ENCODE data around the gene RASGRF2. TPM values are rescaled to one million over a fixed set of nuclear protein-coding genes. Genes with fewer than 3 reads are reported as not detected.

RASGRF2 gene
- total and polyA plus RNA-seq, 2 donors = 0.76 to 1.8 TPM

DNA sequence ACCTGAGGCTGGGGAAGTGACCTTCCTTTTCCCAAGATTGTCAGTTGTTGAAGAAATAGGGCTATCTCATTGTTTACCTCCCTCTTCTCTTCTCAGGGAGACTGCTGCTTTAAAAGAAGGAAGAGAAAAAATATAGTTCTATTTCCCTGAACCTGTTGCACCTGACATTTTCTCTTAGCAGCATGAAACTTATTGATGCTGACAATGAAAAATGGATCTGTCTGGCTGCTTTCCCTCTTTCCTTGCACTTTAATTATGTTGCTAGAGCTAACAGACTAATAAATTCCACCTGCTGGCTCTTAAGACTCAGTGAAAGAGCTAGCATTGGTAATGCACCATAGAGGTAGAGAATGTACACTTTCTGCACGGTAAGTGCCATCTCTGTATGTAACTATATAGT is 266.8 kb downstream of the RASGRF2 start:
- H3K27me3 ChIP-seq (ENCODE audit: control insufficient read depth in 2 of 2, insufficient read depth in 1 of 2, low read length in 1 of 2) = no peaks in the 10 kb centered on the region
- no peaks in the 10 kb centered on the region for H3K9me3 ChIP-seq (ENCODE audit: control insufficient read depth in 2 of 2, insufficient read depth in 1 of 2, low read length in 1 of 2)
- H3K4me3 ChIP-seq (ENCODE audit: low read length in 2 of 2) = no peak overlapping the region
- DNase-seq (ENCODE audit: low read depth in 6 of 9, low spot score in 9 of 9) = no peak
- H3K4me1 ChIP-seq (ENCODE audit: control insufficient read depth in 2 of 2, insufficient read depth in 2 of 2, low read length in 2 of 2) = no peaks in the 10 kb centered on the region
- H3K36me3 ChIP-seq (ENCODE audit: control insufficient read depth in 2 of 2, insufficient read depth in 2 of 2, low read length in 1 of 2) = no peaks in the 10 kb centered on the region
- no peak overlapping the region for H3K27ac ChIP-seq (ENCODE audit: low read depth in 1 of 2, low read length in 1 of 2)
- 93% methylated on average over 1 of the region's 1 CpG for WGBS

DNA sequence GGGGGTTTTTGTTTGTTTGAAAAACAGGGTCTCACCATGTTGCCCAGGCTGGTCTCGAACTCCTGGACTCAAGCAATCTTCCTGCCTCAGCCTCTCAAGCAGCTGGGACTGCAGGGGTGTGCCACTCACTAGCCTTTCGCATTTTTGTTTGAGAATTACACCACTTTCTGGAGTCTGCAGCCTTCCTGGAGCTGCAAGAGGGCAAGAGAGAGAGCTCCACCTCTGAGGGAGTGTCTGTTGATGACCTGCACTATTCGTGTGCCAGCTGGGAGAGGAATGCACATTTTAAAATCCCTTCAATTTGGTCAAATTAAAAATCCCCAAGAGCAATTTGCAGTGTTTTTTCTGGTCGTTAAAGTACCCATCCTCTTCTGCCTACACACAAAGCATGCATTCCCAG is 267.9 kb downstream of the RASGRF2 start:
- Histone ChIP-seq H3K27ac (ENCODE audit: low read depth in 1 of 2, low read length in 1 of 2) (no peak overlapping the region), H3K36me3 (ENCODE audit: control insufficient read depth in 2 of 2, insufficient read depth in 2 of 2, low read length in 1 of 2) (no peaks in the 10 kb centered on the region), H3K4me1 (ENCODE audit: control insufficient read depth in 2 of 2, insufficient read depth in 2 of 2, low read length in 2 of 2) (peaks cover 0 to 4% of the 10 kb centered on the region in 2 donors), H3K27me3 (ENCODE audit: control insufficient read depth in 2 of 2, insufficient read depth in 1 of 2, low read length in 1 of 2) (peaks cover 0 to 3% of the 10 kb centered on the region in 2 donors), H3K9me3 (ENCODE audit: control insufficient read depth in 2 of 2, insufficient read depth in 1 of 2, low read length in 1 of 2) (no peaks in the 10 kb centered on the region), H3K4me3 (ENCODE audit: low read length in 2 of 2) (no peak overlapping the region)
- 89% methylated on average over 4 of the region's 4 CpGs for WGBS
- no peak for DNase-seq (ENCODE audit: low read depth in 6 of 9, low spot score in 9 of 9)

DNA sequence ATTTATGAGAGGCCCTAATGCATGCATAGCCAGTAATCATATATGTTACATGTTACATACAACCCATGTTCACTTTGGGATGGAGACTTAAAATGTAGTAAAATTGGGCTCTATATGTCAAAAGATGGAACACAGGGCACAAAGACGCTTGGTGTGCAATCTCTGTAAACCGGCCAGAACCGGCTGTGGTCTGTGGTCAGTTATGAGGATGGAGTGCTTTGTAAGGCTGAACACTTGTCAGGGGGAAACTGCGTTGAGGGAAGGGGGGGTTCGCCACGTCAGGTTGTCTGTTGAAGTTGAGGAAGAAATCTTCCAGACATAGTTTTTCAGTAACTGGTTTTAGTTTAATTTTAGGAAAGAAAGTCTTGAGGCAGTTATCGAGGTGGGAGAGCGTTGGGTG is 270.3 kb downstream of the RASGRF2 start:
- Histone ChIP-seq H3K4me3 (ENCODE audit: low read length in 2 of 2) (no peak overlapping the region), H3K27me3 (ENCODE audit: control insufficient read depth in 2 of 2, insufficient read depth in 1 of 2, low read length in 1 of 2) (peaks cover 0 to 4% of the 10 kb centered on the region in 2 donors), H3K9me3 (ENCODE audit: control insufficient read depth in 2 of 2, insufficient read depth in 1 of 2, low read length in 1 of 2) (no peaks in the 10 kb centered on the region), H3K4me1 (ENCODE audit: control insufficient read depth in 2 of 2, insufficient read depth in 2 of 2, low read length in 2 of 2) (peaks cover 7 to 25% of the 10 kb centered on the region in 2 donors), H3K27ac (ENCODE audit: low read depth in 1 of 2, low read length in 1 of 2) (no peak overlapping the region), H3K36me3 (ENCODE audit: control insufficient read depth in 2 of 2, insufficient read depth in 2 of 2, low read length in 1 of 2) (no peaks in the 10 kb centered on the region)
- DNase-seq (ENCODE audit: low read depth in 6 of 9, low spot score in 9 of 9) = no peak
- 52% methylated on average over 8 of the region's 8 CpGs for WGBS

DNA sequence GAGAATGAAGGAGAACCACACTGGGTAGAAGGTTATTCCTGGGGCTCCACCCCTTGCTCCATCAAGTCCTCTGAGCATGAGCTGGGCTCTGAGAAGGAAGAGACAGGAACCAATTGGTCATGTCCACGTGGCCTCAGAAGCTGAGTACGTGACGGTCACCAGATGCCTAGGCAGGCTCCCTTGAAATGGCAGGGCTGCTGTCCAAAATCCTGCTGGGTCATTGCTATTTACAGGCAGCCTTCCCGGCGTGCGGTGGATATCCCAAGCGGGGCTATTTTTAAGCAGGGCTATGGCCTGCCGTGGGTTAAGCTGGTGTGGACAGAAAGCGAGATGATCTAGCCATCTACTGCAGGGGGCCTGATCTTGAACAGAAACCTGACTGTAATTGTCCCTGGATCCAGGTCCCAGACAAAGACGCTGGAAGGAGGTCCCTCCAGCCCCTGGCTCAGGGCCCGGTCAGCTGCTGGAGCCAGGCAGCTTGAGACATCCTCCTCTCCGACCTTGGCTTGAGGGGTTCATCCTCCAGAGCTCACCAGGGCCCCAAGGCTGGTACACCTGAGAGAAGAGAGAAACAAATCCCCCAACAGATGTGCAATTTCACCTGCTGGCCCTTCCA is 272.4 kb downstream of the RASGRF2 start:
- no peak overlapping the region for H3K4me3 ChIP-seq (ENCODE audit: low read length in 2 of 2)
- H3K27ac ChIP-seq (ENCODE audit: low read depth in 1 of 2, low read length in 1 of 2) = no peak overlapping the region
- H3K27me3 ChIP-seq (ENCODE audit: control insufficient read depth in 2 of 2, insufficient read depth in 1 of 2, low read length in 1 of 2) = peaks cover 0 to 4% of the 10 kb centered on the region in 2 donors
- no peaks in the 10 kb centered on the region for H3K36me3 ChIP-seq (ENCODE audit: control insufficient read depth in 2 of 2, insufficient read depth in 2 of 2, low read length in 1 of 2)
- H3K9me3 ChIP-seq (ENCODE audit: control insufficient read depth in 2 of 2, insufficient read depth in 1 of 2, low read length in 1 of 2) = no peaks in the 10 kb centered on the region
- DNase-seq (ENCODE audit: low read depth in 6 of 9, low spot score in 9 of 9) = no peak
- 94% methylated on average over 12 of the region's 12 CpGs for WGBS
- H3K4me1 ChIP-seq (ENCODE audit: control insufficient read depth in 2 of 2, insufficient read depth in 2 of 2, low read length in 2 of 2) = peaks cover 7 to 25% of the 10 kb centered on the region in 2 donors

DNA sequence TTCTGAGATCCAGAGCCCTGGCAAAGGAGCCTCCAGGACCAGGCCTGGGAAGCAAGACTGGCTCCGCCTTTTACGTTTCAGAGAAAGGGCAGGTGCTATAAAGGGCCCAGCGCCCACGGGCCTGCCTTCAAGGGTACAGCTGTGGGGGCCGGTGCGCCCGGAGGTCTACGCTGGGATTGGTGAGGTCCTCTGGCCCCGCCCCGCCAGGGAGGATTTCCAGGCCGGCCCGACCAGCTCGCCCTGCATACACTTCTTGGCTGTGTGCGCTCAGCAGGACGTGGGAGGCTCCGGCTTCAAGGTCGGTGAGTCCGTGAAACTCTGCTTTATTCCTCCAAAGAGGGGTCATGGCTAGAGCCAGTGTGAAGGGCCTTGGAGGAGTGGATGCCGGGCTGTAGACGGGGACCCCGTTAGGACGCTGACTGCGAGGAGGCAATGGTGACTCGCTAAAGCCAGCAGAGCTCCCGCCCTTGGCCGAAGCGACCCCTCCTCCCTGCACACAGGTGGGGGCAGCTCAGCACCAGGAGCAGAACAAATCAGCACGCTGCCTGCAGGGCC is 273.0 kb downstream of the RASGRF2 start, which contains the start of gene CKMT2:
TSS of gene CKMT2 (plus strand) at position 243 of the 555 bp plus-strand sequence. CDS start 17,811 bp downstream, outside the sequence.
- Histone ChIP-seq H3K27ac (ENCODE audit: low read depth in 1 of 2, low read length in 1 of 2) (no peak within 1 kb of the TSS), H3K4me3 (ENCODE audit: low read length in 2 of 2) (peak within 1 kb of the TSS in 1 of 2 donors; percentile 3), H3K4me1 (ENCODE audit: control insufficient read depth in 2 of 2, insufficient read depth in 2 of 2, low read length in 2 of 2) (peaks cover 7 to 25% of the 10 kb centered on the region in 2 donors), H3K36me3 (ENCODE audit: control insufficient read depth in 2 of 2, insufficient read depth in 2 of 2, low read length in 1 of 2) (no peaks in the 10 kb centered on the region), H3K9me3 (ENCODE audit: control insufficient read depth in 2 of 2, insufficient read depth in 1 of 2, low read length in 1 of 2) (no peaks in the 10 kb centered on the region), H3K27me3 (ENCODE audit: control insufficient read depth in 2 of 2, insufficient read depth in 1 of 2, low read length in 1 of 2) (peaks cover 0 to 4% of the 10 kb centered on the region in 2 donors)
- DNase-seq (ENCODE audit: low read depth in 6 of 9, low spot score in 9 of 9) = peak in 4 of 9 donors; percentile 8 to 32 (median 24)
- 39% methylated on average over 28 of the region's 28 CpGs for WGBS

DNA sequence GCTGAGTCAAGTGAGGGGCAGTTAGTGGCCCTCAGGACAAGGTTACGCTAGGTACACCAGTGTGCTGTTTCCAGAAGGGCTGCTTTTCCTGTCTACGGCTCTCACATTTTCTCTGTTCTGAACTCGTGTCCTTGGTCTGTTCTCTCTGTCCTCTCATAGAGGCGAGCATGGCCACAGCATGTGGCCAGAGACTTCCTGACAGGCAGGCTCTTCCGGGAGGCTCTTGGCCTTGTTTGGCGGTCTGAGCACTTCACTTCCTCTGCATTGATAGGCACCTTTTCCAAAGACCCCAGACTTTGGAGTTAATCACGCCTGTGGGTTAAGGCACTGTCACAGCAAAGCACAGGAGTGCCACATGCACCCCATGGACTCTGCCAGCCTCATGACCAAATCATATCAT is 274.1 kb downstream of the RASGRF2 start:
- peaks cover 7 to 25% of the 10 kb centered on the region in 2 donors for H3K4me1 ChIP-seq (ENCODE audit: control insufficient read depth in 2 of 2, insufficient read depth in 2 of 2, low read length in 2 of 2)
- H3K36me3 ChIP-seq (ENCODE audit: control insufficient read depth in 2 of 2, insufficient read depth in 2 of 2, low read length in 1 of 2) = no peaks in the 10 kb centered on the region
- WGBS = 96% methylated on average over 7 of the region's 7 CpGs
- peaks cover 0 to 4% of the 10 kb centered on the region in 2 donors for H3K27me3 ChIP-seq (ENCODE audit: control insufficient read depth in 2 of 2, insufficient read depth in 1 of 2, low read length in 1 of 2)
- no peak for DNase-seq (ENCODE audit: low read depth in 6 of 9, low spot score in 9 of 9)
- no peak overlapping the region for H3K4me3 ChIP-seq (ENCODE audit: low read length in 2 of 2)
- H3K9me3 ChIP-seq (ENCODE audit: control insufficient read depth in 2 of 2, insufficient read depth in 1 of 2, low read length in 1 of 2) = no peaks in the 10 kb centered on the region
- no peak overlapping the region for H3K27ac ChIP-seq (ENCODE audit: low read depth in 1 of 2, low read length in 1 of 2)

DNA sequence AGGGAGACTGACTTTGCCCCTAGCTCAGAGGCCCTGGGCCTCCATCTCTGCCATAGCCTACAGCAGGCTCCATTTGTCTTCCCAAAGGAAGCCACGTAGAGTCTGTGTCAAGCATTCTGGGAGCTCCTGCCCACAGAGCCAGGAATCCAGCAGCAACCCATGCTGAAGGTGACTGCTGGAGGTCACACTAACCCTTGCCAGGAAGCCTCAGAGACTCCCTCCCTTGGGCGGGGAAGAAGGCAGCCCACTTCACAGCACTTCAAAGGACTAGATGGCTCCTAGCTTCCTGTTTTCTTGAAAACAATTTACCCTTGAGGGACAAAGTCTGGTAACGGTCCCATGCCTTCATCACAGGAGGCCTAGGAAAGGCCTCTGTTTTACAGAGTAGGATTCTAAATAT is 274.6 kb downstream of the RASGRF2 start:
- H3K27ac ChIP-seq (ENCODE audit: low read depth in 1 of 2, low read length in 1 of 2) = no peak overlapping the region
- H3K4me1 ChIP-seq (ENCODE audit: control insufficient read depth in 2 of 2, insufficient read depth in 2 of 2, low read length in 2 of 2) = peaks cover 7 to 25% of the 10 kb centered on the region in 2 donors
- no peaks in the 10 kb centered on the region for H3K36me3 ChIP-seq (ENCODE audit: control insufficient read depth in 2 of 2, insufficient read depth in 2 of 2, low read length in 1 of 2)
- 56% methylated on average over 3 of the region's 3 CpGs for WGBS
- H3K4me3 ChIP-seq (ENCODE audit: low read length in 2 of 2) = no peak overlapping the region
- peaks cover 0 to 4% of the 10 kb centered on the region in 2 donors for H3K27me3 ChIP-seq (ENCODE audit: control insufficient read depth in 2 of 2, insufficient read depth in 1 of 2, low read length in 1 of 2)
- DNase-seq (ENCODE audit: low read depth in 6 of 9, low spot score in 9 of 9) = peak in 5 of 9 donors; percentile 8 to 49 (median 9)
- no peaks in the 10 kb centered on the region for H3K9me3 ChIP-seq (ENCODE audit: control insufficient read depth in 2 of 2, insufficient read depth in 1 of 2, low read length in 1 of 2)

DNA sequence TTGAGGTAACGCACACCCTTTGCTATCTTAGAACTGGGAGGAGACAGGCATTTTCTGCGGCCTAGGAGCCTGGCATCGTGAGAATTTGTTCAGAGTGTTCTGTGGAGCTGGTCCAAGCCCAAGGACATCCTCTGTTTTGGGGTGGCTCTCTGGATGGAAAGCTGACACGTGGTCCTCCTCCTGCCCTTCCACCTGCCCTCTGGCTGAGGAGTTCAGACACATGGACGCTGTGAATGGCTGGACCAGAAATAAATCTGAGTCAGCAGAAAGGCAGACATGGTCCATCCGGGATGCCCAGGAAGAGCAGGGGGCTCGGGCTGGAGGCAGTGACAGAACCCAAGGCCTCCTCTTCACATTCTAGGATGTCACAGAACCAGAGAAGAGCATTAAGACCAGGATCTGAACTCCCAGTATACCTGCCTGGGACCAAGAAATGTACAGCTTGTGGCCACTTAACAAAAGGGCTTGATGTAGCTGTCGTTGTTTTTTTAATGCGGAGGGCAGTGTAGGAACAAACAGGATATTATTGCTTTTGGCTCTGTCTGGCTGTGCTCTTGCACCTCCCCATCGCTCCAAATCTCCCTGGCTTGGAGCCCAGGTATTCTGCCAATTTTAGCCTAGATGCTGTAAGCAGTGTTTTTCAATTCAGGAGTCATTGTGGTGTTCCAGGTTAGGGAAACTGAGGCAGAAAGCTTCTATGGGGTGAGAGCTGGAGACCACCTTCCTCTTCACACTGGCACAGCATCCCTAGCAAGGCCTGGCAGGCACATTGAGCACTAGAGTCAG is 275.3 kb downstream of the RASGRF2 start:
- H3K36me3 ChIP-seq (ENCODE audit: control insufficient read depth in 2 of 2, insufficient read depth in 2 of 2, low read length in 1 of 2) = no peaks in the 10 kb centered on the region
- 92% methylated on average over 10 of the region's 10 CpGs for WGBS
- DNase-seq (ENCODE audit: low read depth in 6 of 9, low spot score in 9 of 9) = no peak
- H3K4me1 ChIP-seq (ENCODE audit: control insufficient read depth in 2 of 2, insufficient read depth in 2 of 2, low read length in 2 of 2) = peaks cover 7 to 25% of the 10 kb centered on the region in 2 donors
- no peaks in the 10 kb centered on the region for H3K9me3 ChIP-seq (ENCODE audit: control insufficient read depth in 2 of 2, insufficient read depth in 1 of 2, low read length in 1 of 2)
- no peak overlapping the region for H3K4me3 ChIP-seq (ENCODE audit: low read length in 2 of 2)
- no peak overlapping the region for H3K27ac ChIP-seq (ENCODE audit: low read depth in 1 of 2, low read length in 1 of 2)
- H3K27me3 ChIP-seq (ENCODE audit: control insufficient read depth in 2 of 2, insufficient read depth in 1 of 2, low read length in 1 of 2) = peaks cover 0 to 4% of the 10 kb centered on the region in 2 donors

DNA sequence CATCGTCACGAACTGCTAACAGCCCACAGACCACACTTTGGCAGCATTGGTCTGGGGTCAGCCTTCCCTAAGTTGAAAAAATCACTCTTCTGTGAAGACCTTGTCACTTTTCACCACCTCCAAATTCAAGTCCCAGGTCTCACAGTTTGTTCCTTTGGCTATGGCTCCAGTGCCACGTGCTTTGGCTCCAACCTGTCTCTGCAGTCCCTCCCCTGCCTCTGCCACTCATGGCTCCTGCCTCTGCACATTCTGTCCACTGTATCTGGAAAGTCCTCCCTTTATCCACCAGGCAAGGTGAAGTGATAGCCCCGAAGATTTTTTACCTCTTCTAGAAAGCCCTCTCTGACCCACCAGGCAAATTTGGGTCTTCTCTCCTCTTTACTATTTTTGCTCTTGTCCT is 278.3 kb downstream of the RASGRF2 start:
- 98% methylated on average over 4 of the region's 4 CpGs for WGBS
- Histone ChIP-seq H3K27me3 (ENCODE audit: control insufficient read depth in 2 of 2, insufficient read depth in 1 of 2, low read length in 1 of 2) (no peaks in the 10 kb centered on the region), H3K4me3 (ENCODE audit: low read length in 2 of 2) (no peak overlapping the region), H3K9me3 (ENCODE audit: control insufficient read depth in 2 of 2, insufficient read depth in 1 of 2, low read length in 1 of 2) (no peaks in the 10 kb centered on the region), H3K27ac (ENCODE audit: low read depth in 1 of 2, low read length in 1 of 2) (no peak overlapping the region), H3K36me3 (ENCODE audit: control insufficient read depth in 2 of 2, insufficient read depth in 2 of 2, low read length in 1 of 2) (no peaks in the 10 kb centered on the region), H3K4me1 (ENCODE audit: control insufficient read depth in 2 of 2, insufficient read depth in 2 of 2, low read length in 2 of 2) (peaks cover 7 to 18% of the 10 kb centered on the region in 2 donors)
- no peak for DNase-seq (ENCODE audit: low read depth in 6 of 9, low spot score in 9 of 9)
